Transverse colon (tissue), 4 donors: ENCODE data around the gene SNX5.

Experiments
- CTCF ChIP-seq, 5 experiments: fragments of 200-600 bp in 3 of 5; fragments of 450-650 bp in 2 of 5; sonication (generic) in 3 of 5; IDR thresholded peaks; 1 replicate in 2 of 5; 2 replicates in 3 of 5; pipeline ENCODE4 v1.5.1; 2016 to 2017; ENCODE audit warnings: antibody characterized with exemption in 5 of 5, inconsistent platforms in 3 of 5, mild to moderate bottlenecking in 2 of 5, moderate library complexity in 1 of 5
- EP300 ChIP-seq: sonication (generic); formaldehyde crosslinking; IDR thresholded peaks from one replicate; pipeline ENCODE4 v1.6.1; 2017; ENCODE audit warnings: antibody characterized with exemption, low read depth
- POLR2A ChIP-seq: fragments of 450-650 bp; IDR thresholded peaks from one replicate; pipeline ENCODE4 v1.6.1; 2016; ENCODE audit warnings: antibody characterized with exemption, mild to moderate bottlenecking, moderate library complexity
- POLR2AphosphoS5 ChIP-seq, 3 donors: sonication (generic); formaldehyde crosslinking; IDR thresholded peaks; one replicate each; pipeline ENCODE4 v1.6.1; 2016; ENCODE audit warnings: antibody characterized with exemption in 3 of 3

GRCh38 chr20:17897566-17898307 lies 70.9 kb downstream of the SNX5 start:
- TF ChIP-seq CTCF (IDR thresholded peaks at IDR 0.05): no peak
- TF ChIP-seq POLR2A: no peak
- TF ChIP-seq POLR2AphosphoS5 (IDR thresholded peaks at IDR 0.05): no peak
- TF ChIP-seq EP300: no peak
